Activated CD8-positive, alpha-beta memory T cell treated with anti-CD3 and anti-CD28 coated beads, Interleukin-2, amount 50 U/mL, for 24 hours (primary cell): ENCODE data around the gene ENTREP1.

Experiments used
- DNase-seq: peaks from one replicate; pipeline ENCODE4 v3.0.0-alpha.2; 2020; ENCODE audit errors: extremely low read depth

Gene ENTREP1

DNA sequence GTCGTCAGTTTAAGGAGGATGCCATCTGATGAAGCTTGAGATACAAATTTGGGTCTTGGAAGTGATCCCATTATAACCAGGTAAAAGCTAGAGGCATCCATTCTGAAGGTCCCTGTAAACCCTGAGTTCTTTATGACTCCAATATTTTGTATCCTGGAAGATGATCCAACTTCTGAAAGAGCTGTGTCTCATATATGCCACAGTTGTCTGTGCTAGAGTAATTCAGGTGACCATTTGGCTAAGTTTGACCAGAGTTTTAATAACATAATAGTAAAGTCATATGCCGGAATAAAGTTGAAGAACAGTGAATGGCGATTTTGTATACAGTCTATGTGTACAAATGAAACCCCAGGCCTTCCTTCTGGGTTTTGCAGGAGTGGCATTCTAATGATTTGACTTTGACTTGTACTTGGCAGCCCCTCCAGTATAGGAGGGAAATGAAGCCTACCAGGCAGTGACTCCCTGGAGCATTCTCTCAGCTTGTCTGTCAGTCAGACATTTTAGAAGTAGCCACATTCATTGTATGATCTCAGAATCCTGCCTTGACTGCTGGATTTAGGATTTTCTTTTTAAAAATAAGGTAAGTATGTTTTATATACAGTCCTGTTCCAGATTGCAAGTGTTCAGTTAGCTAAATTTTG is 39.6 kb downstream of the ENTREP1 start:
- DNase-seq: no peak

GRCh38 chr9:69370430-69370829 is 45.4 kb downstream of the ENTREP1 start:
- no peak for DNase-seq

DNA sequence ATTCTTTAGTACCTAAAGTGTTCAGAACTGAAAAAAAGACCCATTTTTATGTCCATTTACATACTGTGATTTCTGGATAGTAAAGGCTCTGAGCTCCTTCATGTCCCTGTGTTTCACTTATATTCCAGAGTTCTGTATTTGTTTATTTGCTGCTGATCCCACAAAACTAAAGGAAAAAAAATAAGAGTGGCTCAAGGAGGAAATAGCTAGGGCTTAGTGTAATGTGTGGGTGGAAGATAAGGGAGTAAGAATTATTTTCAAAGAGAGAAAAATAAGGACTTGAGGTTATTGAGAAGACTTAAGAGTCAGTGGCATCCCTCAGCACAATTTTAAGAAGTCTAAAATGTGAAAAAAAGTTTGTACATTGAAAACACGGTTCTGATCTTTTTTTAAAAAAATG is 46.0 kb downstream of the ENTREP1 start:
- DNase-seq: no peak

DNA sequence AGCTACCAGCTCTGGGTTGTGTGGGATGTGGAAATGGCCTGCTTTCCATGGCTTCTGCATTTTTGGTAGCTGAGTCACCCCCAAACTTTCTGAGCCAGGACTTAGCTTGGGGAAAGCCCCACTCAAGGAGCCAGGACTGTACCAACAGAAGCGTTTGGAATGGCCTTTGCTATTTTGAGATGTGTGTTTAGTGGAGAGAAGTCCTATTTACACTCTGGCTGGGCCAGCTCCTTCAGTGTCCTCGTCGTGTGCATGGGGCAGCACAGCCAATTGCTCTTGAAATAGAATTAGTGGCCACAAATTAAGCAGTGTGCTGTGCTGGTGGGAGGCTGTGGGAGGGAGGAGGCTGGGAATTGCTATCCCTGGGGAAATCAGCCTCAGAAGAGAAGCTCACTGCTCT is 51.6 kb downstream of the ENTREP1 start:
- DNase-seq: no peak

DNA sequence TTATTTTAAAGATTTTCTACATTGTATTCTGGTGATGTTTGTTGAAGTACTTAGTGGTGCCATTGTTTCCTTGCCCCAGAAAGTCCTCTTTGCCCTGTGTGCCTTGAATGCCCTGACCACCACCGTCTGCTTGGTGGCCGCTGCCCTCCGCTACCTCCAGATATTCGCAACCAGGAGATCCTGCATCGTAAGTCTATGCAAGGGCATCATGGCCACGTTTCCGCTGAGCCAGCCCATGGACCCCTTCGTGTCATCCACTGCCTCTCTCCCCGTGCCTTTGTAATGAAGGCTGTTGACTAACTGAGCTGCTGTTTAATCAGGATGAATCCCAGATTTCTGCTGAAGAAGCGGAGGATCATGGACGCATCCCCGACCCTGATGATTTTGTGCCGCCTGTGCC is 52.3 kb downstream of the ENTREP1 start:
- no peak for DNase-seq

- no peak for DNase-seq
Observed at GRCh38 chr9:69377981-69378380, 53.0 kb downstream of the ENTREP1 start.

DNA sequence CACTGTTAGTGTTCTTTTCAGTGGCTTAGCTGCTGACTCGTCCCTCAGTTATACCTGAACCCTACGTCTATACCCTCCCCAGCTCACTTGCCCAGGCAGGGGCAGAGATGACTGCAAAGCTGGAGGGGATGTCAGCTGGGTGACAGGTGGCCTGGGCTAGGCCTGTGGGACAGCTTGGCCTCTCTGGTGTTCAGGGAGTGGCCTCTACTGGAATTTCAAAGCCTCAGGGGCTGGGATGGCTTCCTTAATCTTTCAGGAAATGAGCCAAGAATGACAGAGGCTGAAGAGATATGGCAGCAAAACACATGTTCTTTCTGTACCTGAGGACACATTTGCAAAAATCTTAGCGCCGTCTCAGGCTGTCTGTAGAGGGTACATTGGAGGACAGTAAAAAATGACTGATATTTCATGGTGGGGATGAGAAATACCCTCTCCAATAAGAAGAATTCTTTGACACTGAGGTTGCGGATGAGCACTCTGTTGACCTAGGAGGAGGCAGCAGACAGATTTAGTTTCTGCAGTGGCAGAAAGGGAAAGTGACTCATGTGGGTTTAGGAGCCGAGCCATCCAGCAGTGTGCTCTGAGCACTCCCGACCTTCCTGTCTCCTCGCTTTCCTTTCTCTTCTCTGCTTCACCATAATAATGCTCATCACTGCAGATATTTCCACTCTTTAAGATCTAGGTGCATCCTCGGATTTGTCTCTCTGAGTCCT is 54.4 kb downstream of the ENTREP1 start:
- DNase-seq: no peak

DNA sequence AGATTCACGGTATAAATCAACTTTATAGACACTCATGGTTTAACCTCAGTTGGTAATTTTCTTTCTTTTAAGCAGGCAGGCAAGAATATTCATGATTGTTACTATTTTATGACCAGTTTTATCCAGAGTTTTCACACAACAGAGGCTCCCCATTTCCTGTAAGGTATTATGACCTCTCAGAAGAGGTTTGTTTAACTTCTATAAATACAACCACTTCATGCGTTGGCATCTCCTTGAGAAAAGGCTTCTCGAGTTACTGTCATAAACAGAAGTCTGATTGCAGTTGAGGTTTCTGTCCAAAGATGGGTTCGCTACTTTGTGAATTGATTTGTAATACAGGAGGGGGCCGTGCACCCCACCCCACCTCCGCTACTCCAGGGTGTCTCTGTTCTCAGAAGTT is 55.3 kb downstream of the ENTREP1 start:
- DNase-seq: no peak

GRCh38 chr9:69380811-69381210 is 55.8 kb downstream of the ENTREP1 start:
- no peak for DNase-seq

GRCh38 chr9:69382135-69382534 is 57.1 kb downstream of the ENTREP1 start:
- DNase-seq: no peak

DNA sequence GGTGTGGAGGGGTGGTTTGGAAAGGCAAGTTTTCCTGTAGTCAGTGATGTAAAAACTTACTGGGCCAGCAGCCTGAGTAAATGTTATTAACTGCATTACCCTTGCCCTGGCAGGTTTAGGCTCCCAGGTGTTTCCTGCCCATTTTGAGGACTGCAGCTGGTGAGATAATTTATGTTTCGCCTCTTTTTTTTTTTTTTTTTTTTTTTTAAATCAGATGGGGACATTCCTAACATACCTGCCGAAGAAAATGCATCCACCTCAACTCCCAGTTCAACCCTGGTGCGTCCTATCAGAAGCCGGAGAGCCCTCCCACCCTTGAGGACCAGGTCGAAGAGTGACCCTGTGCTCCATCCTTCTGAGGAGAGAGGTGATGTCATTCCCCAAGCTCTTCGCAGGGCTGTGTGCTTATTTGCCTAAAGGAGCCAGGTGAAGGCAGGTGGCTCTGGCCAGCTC is 60.6 kb downstream of the ENTREP1 start:
- DNase-seq: no peak

DNA sequence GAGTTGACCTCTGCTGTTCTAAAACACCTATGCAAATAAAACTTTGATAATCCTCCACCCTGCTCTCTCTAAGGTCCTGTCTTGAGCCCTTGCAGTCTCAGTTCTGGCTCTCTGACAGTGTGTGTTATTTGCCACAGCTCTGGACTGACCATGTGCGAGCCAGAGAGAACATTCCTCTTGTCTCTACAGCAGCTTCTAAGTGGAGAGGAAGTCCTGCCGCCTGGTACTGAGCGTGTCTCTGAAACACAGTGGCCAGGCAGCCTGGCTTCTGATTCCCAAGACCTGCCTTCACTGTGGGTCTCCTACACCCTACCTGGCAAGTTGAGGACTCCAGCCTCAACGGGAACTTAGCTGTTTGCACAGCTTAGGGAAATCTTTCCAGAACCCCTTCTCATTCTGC is 61.6 kb downstream of the ENTREP1 start:
- no peak for DNase-seq

DNA sequence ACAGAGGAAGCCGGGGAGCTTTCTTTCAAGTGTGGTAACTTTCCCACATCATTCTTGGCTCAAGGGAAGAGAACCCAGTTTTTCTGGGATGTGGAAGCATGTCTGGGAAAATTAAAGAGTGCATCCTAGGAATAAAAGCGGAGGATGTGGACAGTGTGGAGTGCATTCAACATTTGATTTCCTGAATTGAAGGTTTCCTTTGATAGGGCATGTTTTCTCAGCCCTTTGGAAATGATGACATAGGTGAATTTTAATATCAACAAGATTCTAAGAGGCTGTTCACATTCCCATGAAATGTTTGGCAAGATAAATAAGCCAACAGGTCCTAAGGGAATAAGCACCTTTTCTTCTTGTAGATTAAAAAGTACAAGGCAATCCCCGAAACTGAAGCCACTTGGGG is 63.6 kb downstream of the ENTREP1 start:
- DNase-seq: no peak

GRCh38 chr9:69389437-69389995 is 64.5 kb downstream of the ENTREP1 start:
- no peak for DNase-seq

DNA sequence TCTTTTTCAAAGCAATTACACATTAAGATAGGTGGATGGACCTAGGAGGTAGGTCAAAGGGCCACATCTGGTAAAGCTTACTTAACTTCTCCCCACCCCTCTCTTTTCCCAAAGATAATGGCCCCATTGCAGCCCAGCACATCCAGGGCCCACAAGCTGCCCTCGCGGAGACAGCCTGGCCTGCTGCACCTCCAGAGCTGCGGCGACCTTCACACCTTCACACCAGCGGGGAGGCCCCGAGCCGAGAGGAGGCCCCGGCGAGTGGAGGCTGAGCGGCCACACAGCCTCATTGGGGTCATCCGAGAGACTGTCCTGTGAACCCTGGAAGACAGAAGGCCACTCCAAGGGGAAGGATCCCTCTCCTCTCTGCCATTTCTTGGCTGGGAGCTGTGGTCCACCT is 66.5 kb downstream of the ENTREP1 start:
- DNase-seq: no peak

DNA sequence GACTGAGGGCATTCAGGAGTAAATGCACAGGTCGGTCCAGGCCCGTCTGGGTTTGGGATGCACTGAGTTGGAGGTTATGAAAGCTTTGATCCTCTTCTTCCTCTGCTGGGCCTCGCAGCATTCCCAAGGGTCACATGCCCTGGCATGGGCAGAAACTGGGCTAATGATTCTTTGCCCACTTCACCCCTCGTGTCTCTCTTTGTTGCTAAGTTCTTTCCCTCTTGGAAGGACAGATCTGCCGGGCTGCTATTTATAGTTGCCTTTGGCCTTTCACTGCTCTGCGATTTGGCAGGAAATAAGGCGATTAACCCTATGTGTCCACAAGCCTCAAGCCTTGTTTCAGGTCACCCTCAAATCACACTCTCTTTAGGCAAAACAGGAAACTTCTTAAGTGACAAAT is 66.9 kb downstream of the ENTREP1 start:
- no peak for DNase-seq

DNA sequence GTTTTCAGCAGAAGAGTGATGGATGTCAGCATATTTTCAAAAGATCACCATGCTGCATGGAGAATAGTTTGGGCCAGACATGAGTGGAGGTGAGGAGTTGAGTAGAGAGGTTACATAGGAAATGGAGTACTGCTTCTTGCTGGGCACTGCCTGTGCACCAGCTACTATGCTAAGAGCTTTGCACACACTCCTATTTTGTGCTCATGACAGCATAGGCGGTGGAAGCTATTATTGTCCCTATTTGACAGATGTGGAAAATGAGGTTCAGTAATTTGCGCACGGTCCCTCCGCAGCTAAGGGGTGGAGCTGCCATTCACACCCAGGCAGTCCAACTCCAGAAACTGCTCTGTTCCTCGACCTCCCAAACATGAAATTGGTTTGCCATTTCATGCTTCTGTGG is 67.8 kb downstream of the ENTREP1 start:
- DNase-seq: no peak

DNA sequence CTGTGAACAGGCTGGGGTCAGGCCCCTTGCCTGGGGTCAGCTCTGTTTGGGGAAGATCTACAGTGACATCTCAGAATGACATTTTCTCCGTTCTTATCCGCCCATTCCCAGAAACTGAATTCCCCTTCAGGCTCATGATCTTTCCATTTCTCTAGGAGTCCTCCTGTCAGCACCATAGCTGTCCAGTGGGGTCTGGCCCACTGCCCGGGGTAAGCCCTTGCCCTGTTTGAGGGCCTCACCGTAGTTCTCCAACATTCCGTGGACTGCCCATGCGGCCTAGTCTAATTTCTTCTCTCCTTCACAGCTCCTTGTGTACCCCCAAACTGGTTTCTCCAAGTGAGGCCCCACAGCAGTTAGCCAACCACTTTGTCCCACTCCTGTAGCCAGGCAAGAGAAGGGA is 68.4 kb downstream of the ENTREP1 start:
- DNase-seq: no peak

DNA sequence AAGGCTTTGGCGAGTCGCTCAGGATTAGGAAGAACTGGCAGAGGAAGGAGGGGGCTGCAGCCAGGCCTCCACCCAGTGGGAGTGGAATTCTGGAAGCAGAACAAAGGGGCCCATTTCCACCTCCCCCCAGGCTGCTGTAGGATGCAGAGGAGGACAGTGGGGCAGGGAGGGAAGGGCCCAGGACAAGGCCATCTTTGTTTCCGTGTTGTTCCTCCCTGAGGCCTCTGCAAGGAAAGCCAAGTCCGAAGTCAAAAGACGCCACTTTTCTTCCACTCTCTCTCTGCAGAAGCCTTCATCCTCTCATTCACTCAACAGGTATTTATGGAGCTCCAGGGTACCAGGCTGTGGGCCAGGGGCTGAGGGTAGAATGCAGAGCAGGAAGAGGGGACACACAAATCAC is 70.7 kb downstream of the ENTREP1 start:
- no peak for DNase-seq

GRCh38 chr9:69396759-69397158 is 71.7 kb downstream of the ENTREP1 start:
- no peak for DNase-seq

- no peak for DNase-seq
Observed at GRCh38 chr9:69397384-69398214, 72.6 kb downstream of the ENTREP1 start.

GRCh38 chr9:69400470-69400869 is 75.5 kb downstream of the ENTREP1 start:
- DNase-seq: no peak
